ENCODE measurements around the gene NF1.
"Not testable (repeated sequence)": the region's sequence is repeated elsewhere in the genome, so short reads cannot be mapped to it uniquely, and the experiment has no call there.

The NF1 gene

GRCh38 chr17:31132977-31133376 is 38.2 kb downstream of the NF1 start:
- DNase-seq (ENCODE audit: low read depth), result no peak

DNA sequence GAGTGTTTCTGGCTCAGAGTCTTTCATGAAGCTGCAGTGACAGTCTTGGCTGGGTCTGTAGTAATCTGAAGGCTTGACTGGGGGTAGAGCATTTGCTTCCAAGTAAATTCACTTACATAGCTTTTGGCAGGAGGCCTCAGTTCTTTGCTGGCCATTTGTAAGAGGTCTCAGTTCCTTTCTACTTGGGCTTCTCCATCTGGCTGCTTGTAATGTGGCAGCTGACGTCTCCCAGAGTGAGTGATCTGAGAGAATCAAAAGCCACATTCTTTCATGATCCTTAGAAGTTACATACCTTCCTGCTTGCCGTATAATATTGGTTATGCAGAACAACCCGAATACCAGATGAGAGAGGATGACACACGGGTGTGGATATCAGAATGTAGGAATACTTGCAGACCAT is 39.8 kb downstream of the NF1 start:
- no peak for DNase-seq (ENCODE audit: low read depth)

DNA sequence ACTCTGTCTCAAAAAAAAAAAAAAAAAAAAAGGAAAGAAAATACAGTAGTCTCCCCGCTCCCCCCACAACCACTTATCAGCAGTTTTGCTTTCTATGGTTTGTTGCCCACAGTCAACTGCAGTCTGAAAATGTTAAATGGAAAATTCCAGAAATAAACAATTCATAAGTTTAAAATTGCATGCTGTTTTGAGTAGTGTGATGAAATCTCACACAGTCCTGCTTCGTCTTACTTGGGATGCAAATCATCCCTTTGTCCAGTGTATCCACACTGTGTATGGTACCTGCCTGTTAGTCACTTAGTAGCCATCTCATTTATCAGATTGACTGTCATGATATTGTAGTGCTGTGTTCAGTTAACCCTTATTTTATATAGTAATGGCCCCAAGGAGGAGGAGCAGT is 41.5 kb downstream of the NF1 start:
- no peak for DNase-seq (ENCODE audit: low read depth)

- no peak for DNase-seq (ENCODE audit: low read depth)
These were observed 45.3 kb downstream of the NF1 start for GRCh38 chr17:31140111-31140510.

GRCh38 chr17:31144428-31144827 is 49.7 kb downstream of the NF1 start:
- no peak for DNase-seq (ENCODE audit: low read depth)

GRCh38 chr17:31144836-31145235 is 50.1 kb downstream of the NF1 start:
- DNase-seq (ENCODE audit: low read depth), result no peak

GRCh38 chr17:31147507-31148202 is 52.9 kb downstream of the NF1 start:
- DNase-seq (ENCODE audit: low read depth), result no peak

DNA sequence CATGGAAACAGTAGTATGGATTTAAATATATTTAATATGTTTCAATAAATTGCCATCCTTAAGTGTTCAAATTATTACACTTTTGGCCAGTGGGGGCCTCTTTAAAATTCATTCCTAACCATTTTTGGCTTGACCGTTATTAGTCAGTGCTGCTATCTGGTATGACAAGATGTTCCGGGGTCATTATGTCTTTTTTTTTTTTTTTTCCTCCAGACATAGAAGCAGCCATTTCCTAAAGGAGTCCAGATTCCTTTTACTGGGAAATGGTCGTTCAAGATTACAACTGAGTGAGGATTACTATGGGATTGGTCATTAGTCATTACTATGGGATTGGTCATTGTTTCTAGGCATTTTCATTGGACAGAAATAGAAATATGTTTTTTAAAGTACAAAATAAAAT is 53.4 kb downstream of the NF1 start:
- DNase-seq (ENCODE audit: low read depth), result no peak

GRCh38 chr17:31152271-31152670 is 57.5 kb downstream of the NF1 start:
- DNase-seq (ENCODE audit: low read depth), result no peak

- no peak for DNase-seq (ENCODE audit: low read depth)
These were observed 60.5 kb downstream of the NF1 start for GRCh38 chr17:31155208-31155810.

- no peak for DNase-seq (ENCODE audit: low read depth)
These were observed 61.5 kb downstream of the NF1 start for GRCh38 chr17:31156326-31156725.

DNA sequence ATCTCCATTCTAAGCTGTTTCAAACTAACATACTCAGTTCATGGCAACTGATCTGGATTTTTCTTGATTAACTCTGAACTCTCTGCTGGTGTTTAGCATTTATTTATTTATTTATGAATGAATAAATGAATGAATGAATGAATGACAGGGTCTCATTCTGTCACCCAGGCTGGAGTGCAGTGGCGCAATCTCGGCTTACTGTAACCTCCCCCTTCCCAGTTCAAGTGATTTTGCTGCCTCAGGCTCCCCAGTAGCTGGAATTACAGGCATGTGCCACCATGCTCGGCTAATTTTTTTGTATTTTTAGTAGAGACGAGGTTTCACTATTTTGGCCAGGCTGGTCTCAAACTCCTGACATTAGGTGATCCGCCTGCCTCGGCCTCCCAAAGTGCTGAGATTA is 62.1 kb downstream of the NF1 start:
- not testable (repeated sequence) for DNase-seq (ENCODE audit: low read depth)

DNA sequence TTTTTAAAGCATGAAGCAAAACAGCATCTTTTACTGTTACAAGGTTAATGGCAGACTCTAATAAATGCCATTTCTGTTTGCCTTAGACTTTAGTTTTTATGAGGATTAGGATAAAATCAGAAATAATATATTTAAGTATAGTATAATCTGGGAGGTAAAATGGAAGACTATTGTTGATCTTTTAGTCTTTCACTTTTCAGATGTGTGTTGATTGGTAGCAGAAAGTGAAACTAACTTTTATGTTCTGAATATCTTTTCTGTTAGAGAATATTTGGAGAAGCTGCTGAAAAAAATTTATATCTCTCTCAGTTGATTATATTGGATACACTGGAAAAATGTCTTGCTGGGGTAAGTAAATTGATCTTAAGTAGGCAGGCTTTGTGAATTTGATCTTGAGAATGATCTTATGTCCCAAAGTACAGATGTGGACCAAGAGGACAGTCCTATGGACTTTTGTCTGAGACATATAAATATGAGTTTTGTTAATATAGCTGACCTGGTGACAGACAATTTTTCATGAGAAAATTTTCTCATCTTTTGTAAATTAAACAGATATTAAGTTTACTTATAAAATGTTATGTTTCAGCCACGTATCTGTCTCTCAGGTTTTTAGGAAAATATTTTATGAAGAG is 64.1 kb downstream of the NF1 start:
- no peak for DNase-seq (ENCODE audit: low read depth)

DNA sequence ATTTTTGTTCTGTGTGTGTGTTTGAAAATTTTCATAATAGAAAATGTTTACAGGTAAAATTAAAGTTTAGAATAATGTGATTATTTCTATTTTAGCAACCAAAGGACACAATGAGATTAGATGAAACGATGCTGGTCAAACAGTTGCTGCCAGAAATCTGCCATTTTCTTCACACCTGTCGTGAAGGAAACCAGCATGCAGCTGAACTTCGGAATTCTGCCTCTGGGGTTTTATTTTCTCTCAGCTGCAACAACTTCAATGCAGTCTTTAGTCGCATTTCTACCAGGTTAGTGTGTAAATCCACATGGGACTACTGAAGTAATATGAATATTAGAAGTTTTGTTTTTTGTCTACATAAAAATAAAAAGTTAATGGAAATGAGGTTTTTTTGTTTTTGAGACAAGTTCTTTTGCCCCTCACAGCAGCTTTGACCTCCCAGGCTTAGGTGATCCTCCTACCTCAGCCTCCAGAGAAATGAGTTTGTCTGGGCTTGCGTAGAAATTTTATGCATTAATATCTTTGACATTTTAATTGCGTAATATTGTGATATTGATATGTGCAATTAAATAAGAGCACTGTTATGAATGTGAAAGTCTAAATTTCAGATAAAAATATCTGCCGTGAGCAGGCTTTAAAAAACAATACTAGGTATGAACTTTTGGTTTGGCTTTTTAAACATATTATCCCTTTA is 68.5 kb downstream of the NF1 start:
- DNase-seq (ENCODE audit: low read depth), result no peak

GRCh38 chr17:31167111-31167510 is 72.3 kb downstream of the NF1 start:
- no peak for DNase-seq (ENCODE audit: low read depth)

DNA sequence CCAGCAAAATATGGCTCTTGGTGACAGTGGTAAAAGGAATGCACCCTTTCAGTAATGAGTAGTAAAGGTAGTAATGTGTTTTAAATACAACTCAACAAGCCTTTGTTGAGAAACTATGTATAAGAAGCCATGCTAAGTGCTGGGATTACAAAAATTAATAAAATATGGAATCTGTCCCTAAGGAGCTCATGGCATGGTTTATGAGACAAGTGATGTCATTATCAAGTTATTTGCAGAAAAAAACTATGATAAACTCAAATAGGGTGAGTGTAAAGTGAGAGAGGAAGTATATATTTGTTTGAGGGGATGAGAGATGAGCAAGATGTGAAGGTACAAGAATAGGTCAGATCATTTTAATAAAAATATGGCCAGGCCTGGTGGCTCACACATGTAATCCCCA is 76.9 kb downstream of the NF1 start:
- no peak for DNase-seq (ENCODE audit: low read depth)

- DNase-seq (ENCODE audit: low read depth), result no peak
These were observed 77.6 kb downstream of the NF1 start for GRCh38 chr17:31172388-31172787.

- no peak for DNase-seq (ENCODE audit: low read depth)
These were observed 79.4 kb downstream of the NF1 start for GRCh38 chr17:31174215-31174614.

- no peak for DNase-seq (ENCODE audit: low read depth)
These were observed 80.5 kb downstream of the NF1 start for GRCh38 chr17:31175237-31175636.

- not testable (repeated sequence) for DNase-seq (ENCODE audit: low read depth)
These were observed 81.4 kb downstream of the NF1 start for GRCh38 chr17:31176143-31176542.

GRCh38 chr17:31178951-31179350 is 84.2 kb downstream of the NF1 start:
- not testable (repeated sequence) for DNase-seq (ENCODE audit: low read depth)

- no peak for DNase-seq (ENCODE audit: low read depth)
These were observed 100.5 kb downstream of the NF1 start for GRCh38 chr17:31195305-31195704.

GRCh38 chr17:31198026-31198425 is 103.2 kb downstream of the NF1 start:
- no peak for DNase-seq (ENCODE audit: low read depth)

Data from T-helper 22 cell (primary cell).